Islet of Langerhans (tissue), 1 donor: ENCODE data around the gene MAP2K2.

ENCODE experiments used
- FAIRE-seq: peaks from one replicate; lab custom pipeline; 2011; peaks lifted over from hg19 to GRCh38; lab: Jason Lieb, UNC

MAP2K2 gene

DNA sequence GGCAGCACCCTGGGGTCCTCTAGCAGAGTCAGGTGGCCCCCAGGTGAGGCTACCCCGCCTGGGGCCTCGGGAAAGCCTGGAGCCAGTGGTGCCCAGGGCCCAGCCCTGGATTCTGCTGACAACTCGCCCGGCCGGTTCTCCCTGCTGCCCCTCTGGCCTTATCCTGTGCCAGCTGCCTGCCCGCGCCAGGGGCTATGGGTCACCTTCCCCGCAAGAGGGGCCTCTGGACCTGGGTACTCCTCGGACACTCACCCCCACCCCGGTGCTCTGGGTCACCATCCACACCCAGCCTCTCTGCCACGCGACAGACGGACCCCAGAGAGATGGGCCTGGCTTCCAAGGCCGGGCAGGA is 81.2 kb downstream of the MAP2K2 start:
- no peak for FAIRE-seq

DNA sequence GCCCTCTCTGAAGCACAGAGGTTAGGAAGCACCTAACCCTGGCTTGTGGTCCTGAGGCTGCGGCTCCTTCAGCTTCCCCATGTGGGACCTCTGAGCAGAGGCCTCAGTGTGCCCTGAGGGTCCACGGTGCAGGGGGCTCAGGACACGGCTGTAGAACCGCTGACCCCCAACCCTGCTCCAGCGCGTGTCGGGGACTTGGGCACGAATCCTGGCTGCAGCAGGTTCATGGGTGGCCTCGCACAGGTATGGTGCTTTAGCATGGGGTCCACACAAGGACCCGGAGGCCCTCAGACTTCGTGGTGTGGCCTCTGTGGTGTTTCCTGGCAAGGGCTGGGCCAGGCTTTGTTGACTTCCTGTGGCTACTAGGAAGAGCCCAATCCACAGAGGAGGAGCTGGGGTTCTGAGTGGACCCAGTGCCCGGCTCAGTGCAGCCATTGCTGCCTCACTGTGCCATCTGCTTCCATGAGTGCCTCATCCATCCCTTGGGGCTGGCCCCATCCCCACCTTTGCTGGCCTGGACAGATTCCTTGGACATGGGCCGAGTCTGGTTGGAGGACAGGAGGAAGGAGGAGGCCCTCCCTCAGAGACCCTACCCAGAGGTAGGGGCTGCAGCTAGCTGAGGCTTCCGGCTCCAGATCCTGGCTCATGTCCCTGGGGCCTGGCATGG is 81.7 kb downstream of the MAP2K2 start:
- FAIRE-seq = no peak
